Prostate gland (tissue), 2 donors: Measurements from ENCODE around the gene ZNF423.

Source experiments
- CTCF ChIP-seq, 4 experiments: fragments of 200-600 bp in 2 of 4; fragments of 450-650 bp in 2 of 4; sonication (generic) in 2 of 4; IDR thresholded peaks; 1 replicate in 3 of 4; 2 replicates in 1 of 4; pipeline ENCODE4 v1.5.1; 2016 to 2019; ENCODE audit warnings: antibody characterized with exemption in 4 of 4, mild to moderate bottlenecking in 2 of 4, moderate library complexity in 2 of 4
- POLR2A ChIP-seq: fragments of 450-650 bp; IDR thresholded peaks from one replicate; pipeline ENCODE4 v1.6.1; 2016; ENCODE audit warnings: antibody characterized with exemption, mild to moderate bottlenecking

- TF ChIP-seq CTCF (IDR thresholded peaks at IDR 0.05) (no peak), POLR2A (no peak)
These were observed 138.2 kb downstream of the ZNF423 start for GRCh38 chr16:49717689-49718088.
